ENCODE measurements around the gene MEIKIN. TPM values are rescaled to one million over a fixed set of nuclear protein-coding genes. Genes with fewer than 3 reads are reported as not detected.

Gene MEIKIN
- total and polyA plus RNA-seq, 3 experiments from 2014 or later, result 0.53 to 0.69 TPM; not detected in 1

- H3K36me3 Mint-ChIP-seq, result peaks cover 0 to 3% (median 2%) of the 10 kb centered on the region in 3 donors
- no peaks in the 10 kb centered on the region for H3K27me3 Mint-ChIP-seq
- Histone ChIP-seq H3K9me3 (ENCODE audit: low read length) (no peaks in the 10 kb centered on the region), H3K4me1 (ENCODE audit: insufficient read depth, low read length) (peaks cover 28% of the 10 kb centered on the region), H3K36me3 (ENCODE audit: insufficient read depth, low read length) (no peaks in the 10 kb centered on the region), H3K27ac (ENCODE audit: low read depth, low read length) (no peak overlapping the region), H3K4me3 (ENCODE audit: low read length) (no peak overlapping the region), H3K27me3 (ENCODE audit: insufficient read depth, low read length, poor library complexity, severe bottlenecking) (no peaks in the 10 kb centered on the region)
- H3K9me3 Mint-ChIP-seq, result no peaks in the 10 kb centered on the region
- ChIA-PET POLR2A (no interaction called here), CTCF (interaction anchor here (1.3 kb wide), 1 partner anchor 28 kb away, joined by 3 read pairs; no protein-coding TSS in a partner anchor)
- H3K27ac Mint-ChIP-seq, result no peak overlapping the region
- H3K4me1 Mint-ChIP-seq, result peaks cover 45 to 62% (median 49%) of the 10 kb centered on the region in 3 donors
- H3K4me3 Mint-ChIP-seq, result peak overlapping the region in 1 of 7 donors; percentile 69
- no peak for DNase-seq
These were observed 34.4 kb upstream of the MEIKIN start for GRCh38 chr5:131979816-131980215.

GRCh38 chr5:131977212-131977604 lies 31.7 kb upstream of the MEIKIN start:
- peaks cover 45% of the 10 kb centered on the region for H3K4me1 ChIP-seq (ENCODE audit: insufficient read depth, low read length)
- H3K27ac ChIP-seq (ENCODE audit: low read depth, low read length), result no peak overlapping the region
- Mint-ChIP-seq H3K4me3 (peak overlapping the region in 2 of 7 donors; percentile 31 to 34), H3K27me3 (no peaks in the 10 kb centered on the region), H3K27ac (peak overlapping the region; percentile 15 to 99 (median 71)), H3K4me1 (peaks cover 58 to 69% (median 59%) of the 10 kb centered on the region in 3 donors), H3K36me3 (peaks cover 0 to 15% (median 7%) of the 10 kb centered on the region in 3 donors), H3K9me3 (no peaks in the 10 kb centered on the region)
- POLR2A ChIA-PET, result no interaction called here
- H3K4me3 ChIP-seq (ENCODE audit: low read length), result no peak overlapping the region
- no peaks in the 10 kb centered on the region for H3K9me3 ChIP-seq (ENCODE audit: low read length)
- H3K36me3 ChIP-seq (ENCODE audit: insufficient read depth, low read length), result no peaks in the 10 kb centered on the region
- no peak for DNase-seq
- H3K27me3 ChIP-seq (ENCODE audit: insufficient read depth, low read length, poor library complexity, severe bottlenecking), result no peaks in the 10 kb centered on the region
- CTCF ChIA-PET, result interaction anchor here (1.3 kb wide), 1 partner anchor 31 kb away, joined by 3 read pairs; no protein-coding TSS in a partner anchor

- ChIA-PET POLR2A (no interaction called here), CTCF (interaction anchor here (1.3 kb wide), 1 partner anchor 31 kb away, joined by 3 read pairs; no protein-coding TSS in a partner anchor)
- H3K27ac Mint-ChIP-seq, result peak overlapping the region; percentile 68 to 99 (median 94)
- Histone ChIP-seq H3K4me1 (ENCODE audit: insufficient read depth, low read length) (peaks cover 45% of the 10 kb centered on the region), H3K27ac (ENCODE audit: low read depth, low read length) (no peak overlapping the region), H3K9me3 (ENCODE audit: low read length) (no peaks in the 10 kb centered on the region), H3K4me3 (ENCODE audit: low read length) (no peak overlapping the region), H3K27me3 (ENCODE audit: insufficient read depth, low read length, poor library complexity, severe bottlenecking) (no peaks in the 10 kb centered on the region), H3K36me3 (ENCODE audit: insufficient read depth, low read length) (no peaks in the 10 kb centered on the region)
- H3K27me3 Mint-ChIP-seq, result no peaks in the 10 kb centered on the region
- no peaks in the 10 kb centered on the region for H3K9me3 Mint-ChIP-seq
- peaks cover 61 to 75% (median 65%) of the 10 kb centered on the region in 3 donors for H3K4me1 Mint-ChIP-seq
- no peak for DNase-seq
- H3K36me3 Mint-ChIP-seq, result peaks cover 0 to 20% (median 12%) of the 10 kb centered on the region in 3 donors
- H3K4me3 Mint-ChIP-seq, result peak overlapping the region in 5 of 7 donors; percentile 16 to 79 (median 48)
These were observed 31.1 kb upstream of the MEIKIN start for GRCh38 chr5:131976414-131977211.

- ChIA-PET CTCF (no interaction called here), POLR2A (interaction anchor here (0.6 kb wide), 1 partner anchor 178 kb away, joined by 4 read pairs; no protein-coding TSS in a partner anchor)
- H3K4me3 Mint-ChIP-seq, result peak overlapping the region; percentile 84 to 97 (median 88)
- H3K27ac ChIP-seq (ENCODE audit: low read depth, low read length), result peak overlapping the region; percentile 29
- no peaks in the 10 kb centered on the region for H3K27me3 Mint-ChIP-seq
- H3K36me3 Mint-ChIP-seq, result peaks cover 0 to 33% (median 17%) of the 10 kb centered on the region in 3 donors
- peaks cover 65 to 85% (median 75%) of the 10 kb centered on the region in 3 donors for H3K4me1 Mint-ChIP-seq
- H3K27ac Mint-ChIP-seq, result peak overlapping the region; percentile 84 to 99 (median 94)
- no peaks in the 10 kb centered on the region for H3K27me3 ChIP-seq (ENCODE audit: insufficient read depth, low read length, poor library complexity, severe bottlenecking)
- H3K4me3 ChIP-seq (ENCODE audit: low read length), result peak overlapping the region; percentile 53
- H3K4me1 ChIP-seq (ENCODE audit: insufficient read depth, low read length), result peaks cover 45% of the 10 kb centered on the region
- no peaks in the 10 kb centered on the region for H3K9me3 ChIP-seq (ENCODE audit: low read length)
- H3K36me3 ChIP-seq (ENCODE audit: insufficient read depth, low read length), result peaks cover 6% of the 10 kb centered on the region
- DNase-seq, result peak in 3 of 5 donors; percentile 41 to 59 (median 57)
- H3K9me3 Mint-ChIP-seq, result no peaks in the 10 kb centered on the region
These were observed 29.7 kb upstream of the MEIKIN start for GRCh38 chr5:131974956-131975726.

- Mint-ChIP-seq H3K9me3 (no peaks in the 10 kb centered on the region), H3K4me1 (peaks cover 70 to 91% (median 80%) of the 10 kb centered on the region in 3 donors), H3K27ac (peak overlapping the region; percentile 84 to 99 (median 94)), H3K27me3 (no peaks in the 10 kb centered on the region), H3K36me3 (peaks cover 0 to 39% (median 22%) of the 10 kb centered on the region in 3 donors), H3K4me3 (peak overlapping the region; percentile 84 to 97 (median 88))
- Histone ChIP-seq H3K4me1 (ENCODE audit: insufficient read depth, low read length) (peaks cover 45% of the 10 kb centered on the region), H3K36me3 (ENCODE audit: insufficient read depth, low read length) (peaks cover 6% of the 10 kb centered on the region), H3K27ac (ENCODE audit: low read depth, low read length) (peak overlapping the region; percentile 29), H3K27me3 (ENCODE audit: insufficient read depth, low read length, poor library complexity, severe bottlenecking) (no peaks in the 10 kb centered on the region), H3K9me3 (ENCODE audit: low read length) (no peaks in the 10 kb centered on the region), H3K4me3 (ENCODE audit: low read length) (peak overlapping the region; percentile 53)
- POLR2A ChIA-PET, result no interaction called here
- DNase-seq, result no peak
- CTCF ChIA-PET, result interaction anchor here (0.9 kb wide), 1 partner anchor 34 kb away, joined by 3 read pairs; no protein-coding TSS in a partner anchor
These were observed 29.1 kb upstream of the MEIKIN start for GRCh38 chr5:131974622-131974955.

- CTCF ChIA-PET, result interaction anchor here (0.9 kb wide), 1 partner anchor 34 kb away, joined by 3 read pairs; no protein-coding TSS in a partner anchor
- H3K4me3 Mint-ChIP-seq, result peak overlapping the region; percentile 84 to 97 (median 88)
These were observed 28.6 kb upstream of the MEIKIN start for GRCh38 chr5:131974016-131974415.

GRCh38 chr5:131973089-131973712 lies 27.7 kb upstream of the MEIKIN start:
- H3K36me3 Mint-ChIP-seq, result peaks cover 0 to 51% (median 27%) of the 10 kb centered on the region in 3 donors
- H3K4me3 Mint-ChIP-seq, result peak overlapping the region; percentile 9 to 84 (median 47)
- Histone ChIP-seq H3K36me3 (ENCODE audit: insufficient read depth, low read length) (peaks cover 6% of the 10 kb centered on the region), H3K27me3 (ENCODE audit: insufficient read depth, low read length, poor library complexity, severe bottlenecking) (no peaks in the 10 kb centered on the region), H3K27ac (ENCODE audit: low read depth, low read length) (no peak overlapping the region), H3K4me1 (ENCODE audit: insufficient read depth, low read length) (peaks cover 45% of the 10 kb centered on the region), H3K9me3 (ENCODE audit: low read length) (no peaks in the 10 kb centered on the region), H3K4me3 (ENCODE audit: low read length) (no peak overlapping the region)
- DNase-seq, result no peak
- peaks cover 68 to 94% (median 93%) of the 10 kb centered on the region in 3 donors for H3K4me1 Mint-ChIP-seq
- no peaks in the 10 kb centered on the region for H3K9me3 Mint-ChIP-seq
- ChIA-PET POLR2A (no interaction called here), CTCF (interaction anchor here (1.0 to 1.5 kb wide), 2 partner anchors 35 to 384 kb away, joined by 3 read pairs; no protein-coding TSS in a partner anchor)
- peak overlapping the region; percentile 84 to 99 (median 94) for H3K27ac Mint-ChIP-seq
- no peaks in the 10 kb centered on the region for H3K27me3 Mint-ChIP-seq

More at GRCh38 chr5:131974016-131974415, 28.6 kb upstream of the MEIKIN start:
- Mint-ChIP-seq H3K36me3 (peaks cover 0 to 43% (median 24%) of the 10 kb centered on the region in 3 donors), H3K27ac (peak overlapping the region; percentile 84 to 99 (median 94)), H3K4me1 (peaks cover 69 to 94% (median 85%) of the 10 kb centered on the region in 3 donors), H3K9me3 (no peaks in the 10 kb centered on the region), H3K27me3 (no peaks in the 10 kb centered on the region)
- Histone ChIP-seq H3K9me3 (ENCODE audit: low read length) (no peaks in the 10 kb centered on the region), H3K27me3 (ENCODE audit: insufficient read depth, low read length, poor library complexity, severe bottlenecking) (no peaks in the 10 kb centered on the region), H3K27ac (ENCODE audit: low read depth, low read length) (no peak overlapping the region), H3K36me3 (ENCODE audit: insufficient read depth, low read length) (peaks cover 6% of the 10 kb centered on the region), H3K4me3 (ENCODE audit: low read length) (no peak overlapping the region), H3K4me1 (ENCODE audit: insufficient read depth, low read length) (peaks cover 45% of the 10 kb centered on the region)
- no peak for DNase-seq
- POLR2A ChIA-PET, result no interaction called here
